NB4 (cell line): ENCODE data around the gene NFATC2.
A peak's percentile ranks its signal among the peaks of the same experiment; 100 is the strongest.

Experiments
- CTCF ChIP-seq: IDR thresholded peaks from one replicate; pipeline ENCODE4 v1.5.1; 2012; ENCODE audit warnings: low read depth, low read length
- MAX ChIP-seq: IDR thresholded peaks from 2 replicates; pipeline ENCODE4 v1.6.1; 2011; ENCODE audit warnings: low read depth, low read length
- POLR2A ChIP-seq: IDR thresholded peaks from 2 replicates; pipeline ENCODE4 v1.6.1; 2011; ENCODE audit warnings: mild to moderate bottlenecking; ENCODE audit not compliant: insufficient read length; ENCODE audit errors: extremely low read depth

GRCh38 chr20:51368461-51369211 lies 173.9 kb downstream of the NFATC2 start:
- TF ChIP-seq CTCF (no peak), POLR2A (no peak), MAX (peak; percentile 57)
